Calu3 (cell line): Measurements from ENCODE around the gene NAB2. TPM values are rescaled to one million over a fixed set of nuclear protein-coding genes. Genes with fewer than 3 reads are reported as not detected.

Experiments
- BruUV-seq: library from RNA; stranded (reverse); fragments of 400-500 nt; replicated peaks from 2 replicates; lab custom pipeline; 2021; lab: Mats Ljungman, UMichigan
- CTCF ChIA-PET: fragments of 300-600 bp; sonication (Branson Sonifier 250); formaldehyde crosslinking; loops from one replicate; lab custom pipeline; 2022; ENCODE audit warnings: antibody characterized with exemption; lab: Charles Lee
- DNase-seq: peaks from one replicate; pipeline ENCODE4 v3.0.0; 2022
- H3K27ac Mint-ChIP-seq: one replicate; pipeline ENCODE4 v1.8.0; 2022; ENCODE audit warnings: mixed read lengths; ENCODE audit not compliant: unreplicated experiment
- H3K27me3 Mint-ChIP-seq: one replicate; pipeline ENCODE4 v1.8.0; 2022; ENCODE audit warnings: mixed read lengths; ENCODE audit not compliant: unreplicated experiment
- H3K36me3 Mint-ChIP-seq: one replicate; pipeline ENCODE4 v1.8.0; 2022; ENCODE audit warnings: mild to moderate bottlenecking, moderate library complexity, mixed read lengths; ENCODE audit not compliant: insufficient read depth, unreplicated experiment
- H3K4me1 Mint-ChIP-seq: one replicate; pipeline ENCODE4 v1.8.0; 2022; ENCODE audit warnings: mild to moderate bottlenecking, low read depth, mixed read lengths; ENCODE audit not compliant: unreplicated experiment
- H3K4me3 Mint-ChIP-seq: one replicate; pipeline ENCODE4 v1.8.0; 2022; ENCODE audit warnings: mild to moderate bottlenecking, low read depth, moderate library complexity, mixed read lengths; ENCODE audit not compliant: unreplicated experiment
- H3K9me3 Mint-ChIP-seq: one replicate; pipeline ENCODE4 v1.8.0; 2022; ENCODE audit warnings: low read depth, mixed read lengths; ENCODE audit not compliant: unreplicated experiment
- CTCF ChIP-seq: fragments of 200-600 bp; IDR thresholded peaks from one replicate; pipeline ENCODE4 v1.8.0; 2022; ENCODE audit warnings: antibody characterized with exemption; ENCODE audit not compliant: unreplicated experiment
- intact Hi-C: fragments of 100-400 bp; cut with micrococcal nuclease; formaldehyde crosslinking; loops from one replicate; pipeline ENCODE4 v1.10.0; 2022; ENCODE audit not compliant: unreplicated experiment
- total RNA-seq: library from RNA; stranded (reverse); gene quantifications from 2 replicates; pipeline ENCODE4 v1.2.3, GENCODE V29; 2022

NAB2 gene
- total RNA-seq, 1 experiment from 2014 or later, result 21.3 TPM

DNA sequence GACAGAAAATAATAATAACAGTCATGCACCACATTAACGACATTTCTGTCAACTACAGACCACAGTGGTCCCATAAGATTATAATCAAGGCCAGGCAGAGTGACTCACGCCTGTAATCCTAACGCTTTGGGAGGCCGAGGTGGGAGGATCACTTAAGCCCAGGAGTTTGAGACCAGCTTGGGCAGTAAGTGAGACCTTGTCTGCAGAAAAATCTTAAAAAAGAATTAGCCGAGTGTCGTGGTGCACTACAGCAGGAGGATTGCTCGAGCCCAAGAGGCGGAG is 8.6 kb downstream of the NAB2 start:
- no TSS peak for BruUV-seq
- no peak overlapping the region for H3K4me3 Mint-ChIP-seq
- intact Hi-C loops, result no loop called here
- TF ChIP-seq CTCF, result no peak
- no peak for DNase-seq
- H3K27me3 Mint-ChIP-seq, result no peaks in the 10 kb centered on the region
- peaks cover 38% of the 10 kb centered on the region for H3K4me1 Mint-ChIP-seq
- H3K9me3 Mint-ChIP-seq, result no peaks in the 10 kb centered on the region
- no peak overlapping the region for H3K27ac Mint-ChIP-seq
- CTCF ChIA-PET, result interaction anchor here (2.8 kb wide), 1 partner anchor 14 kb away, joined by 8 read pairs; the partner anchor contains the start of gene STAT6
- peaks cover 91% of the 10 kb centered on the region for H3K36me3 Mint-ChIP-seq

GRCh38 chr12:57098546-57098945 is 9.6 kb downstream of the NAB2 start:
- no peak overlapping the region for H3K4me3 Mint-ChIP-seq
- H3K27me3 Mint-ChIP-seq, result no peaks in the 10 kb centered on the region
- no peaks in the 10 kb centered on the region for H3K9me3 Mint-ChIP-seq
- DNase-seq, result no peak
- peaks cover 28% of the 10 kb centered on the region for H3K4me1 Mint-ChIP-seq
- BruUV-seq, result no TSS peak
- H3K36me3 Mint-ChIP-seq, result peaks cover 91% of the 10 kb centered on the region
- CTCF ChIA-PET, result interaction anchor here (0.7 to 2.8 kb wide), 2 partner anchors 13 to 20 kb away, joined by 3 to 8 read pairs; partner anchors contain the start of genes NEMP1 and STAT6
- intact Hi-C loops, result no loop called here
- H3K27ac Mint-ChIP-seq, result no peak overlapping the region
- no peak for TF ChIP-seq CTCF

DNA sequence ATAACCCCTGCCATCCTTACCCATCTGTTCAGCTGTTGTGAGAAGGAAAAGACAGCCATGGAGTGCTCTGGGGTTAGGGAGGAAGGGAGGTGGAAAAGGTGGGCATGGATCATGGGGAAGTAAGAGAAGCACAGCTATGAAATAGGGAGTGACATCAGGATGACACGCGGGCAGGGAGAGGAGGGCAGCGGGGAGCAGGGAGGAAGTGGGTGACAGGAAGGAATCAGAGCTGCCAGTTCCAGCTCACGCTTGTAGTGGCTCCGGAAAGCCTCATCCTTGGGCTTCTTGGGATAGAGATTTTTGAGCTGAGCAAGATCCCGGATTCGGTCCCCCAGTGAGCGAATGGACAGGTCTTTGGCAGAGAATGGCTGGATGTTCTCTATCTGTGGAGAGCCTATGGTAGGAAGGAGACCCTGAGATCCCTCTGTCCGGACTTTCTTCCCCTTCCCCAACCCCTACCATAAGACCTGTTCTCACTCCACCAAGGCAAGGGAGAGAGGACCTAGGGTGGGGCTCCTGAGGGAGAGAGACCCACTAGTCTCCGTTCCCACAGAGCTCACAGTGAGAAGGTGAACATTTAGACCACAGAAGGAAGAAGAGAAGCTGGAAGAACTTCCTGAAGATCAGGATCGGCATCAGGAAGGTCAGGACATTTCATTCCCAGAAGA is 10.3 kb downstream of the NAB2 start:
- peak overlapping the region; percentile 44 for H3K27ac Mint-ChIP-seq
- intact Hi-C loops, result no loop called here
- peaks cover 21% of the 10 kb centered on the region for H3K4me1 Mint-ChIP-seq
- no peak overlapping the region for H3K4me3 Mint-ChIP-seq
- H3K36me3 Mint-ChIP-seq, result peaks cover 86% of the 10 kb centered on the region
- H3K9me3 Mint-ChIP-seq, result no peaks in the 10 kb centered on the region
- no peaks in the 10 kb centered on the region for H3K27me3 Mint-ChIP-seq
- no peak for DNase-seq
- no TSS peak for BruUV-seq
- TF ChIP-seq CTCF, result no peak
- CTCF ChIA-PET, result interaction anchor here (0.7 kb wide), 1 partner anchor 20 kb away, joined by 3 read pairs; the partner anchor contains the start of gene NEMP1

- Mint-ChIP-seq H3K4me1 (peaks cover 17% of the 10 kb centered on the region), H3K36me3 (peaks cover 84% of the 10 kb centered on the region), H3K4me3 (no peak overlapping the region), H3K27me3 (no peaks in the 10 kb centered on the region), H3K9me3 (no peaks in the 10 kb centered on the region), H3K27ac (peak overlapping the region; percentile 44)
- CTCF ChIA-PET, result no interaction called here
- intact Hi-C loops, result no loop called here
- BruUV-seq, result no TSS peak
- no peak for TF ChIP-seq CTCF
- no peak for DNase-seq
Measured at GRCh38 chr12:57099766-57100165, 10.9 kb downstream of the NAB2 start.
